ENCODE data around the gene THAP12. TPM values are rescaled to one million over a fixed set of nuclear protein-coding genes. Genes with fewer than 3 reads are reported as not detected.

Gene THAP12
- total RNA-seq, 1 experiment from 2014 or later: 42.5 TPM

DNA sequence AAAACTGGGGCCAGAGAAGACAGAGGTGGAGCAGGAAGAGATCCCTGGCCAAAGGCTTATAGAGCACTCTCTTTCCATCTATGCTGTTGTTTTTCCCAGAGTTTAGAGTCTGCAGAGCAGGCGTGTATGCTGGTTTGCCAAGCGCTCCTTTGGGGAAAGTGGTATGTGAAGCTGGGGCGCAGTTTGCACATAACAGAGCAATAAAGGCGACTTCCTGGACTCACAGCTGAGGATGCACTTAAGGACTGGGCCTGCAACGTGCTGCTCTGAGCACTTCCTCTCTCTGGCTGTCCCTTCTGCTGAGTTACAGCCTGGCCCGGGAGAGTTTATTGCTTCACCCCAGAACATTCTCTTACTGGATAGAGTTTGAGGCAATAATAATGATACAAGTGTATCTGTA, 41.7 kb downstream of the THAP12 start:
- Histone ChIP-seq H3K23me2 (ENCODE audit: insufficient read length, low read depth, low read length, poor library complexity, severe bottlenecking) (no peaks in the 10 kb centered on the region), H4K8ac (replicated peaks; ENCODE audit: insufficient read length, low read depth, low read length) (no peak overlapping the region), H2AK5ac (ENCODE audit: insufficient read length, low read length) (no peak overlapping the region), H3K79me2 (ENCODE audit: insufficient read depth, low read length) (no peaks in the 10 kb centered on the region), H3K9ac (ENCODE audit: extremely low read depth, insufficient read length, low read length) (no peak overlapping the region), H3K4me1 (ENCODE audit: insufficient read depth, low read length) (no peaks in the 10 kb centered on the region), H4K20me1 (ENCODE audit: control insufficient read depth, insufficient read depth, insufficient read length) (no peaks in the 10 kb centered on the region), H2BK20ac (ENCODE audit: low read depth, low read length, poor library complexity, severe bottlenecking) (no peak overlapping the region), H2BK12ac (ENCODE audit: insufficient read length, low read depth, low read length) (no peak overlapping the region), H4K91ac (ENCODE audit: insufficient read length, low read depth, low read length) (no peak overlapping the region), H3T11ph (ENCODE audit: low read length) (no peak overlapping the region), H4K5ac (ENCODE audit: insufficient read length, low read depth, low read length) (no peak overlapping the region), H3K27me3 (ENCODE audit: insufficient read depth, low read length) (no peaks in the 10 kb centered on the region), H2BK120ac (ENCODE audit: low read depth, low read length, poor library complexity, severe bottlenecking) (no peak overlapping the region), H3K18ac (ENCODE audit: insufficient read length, low read depth, low read length) (no peak overlapping the region), H2BK15ac (ENCODE audit: low read depth, low read length) (no peak overlapping the region), H3K4me2 (ENCODE audit: insufficient read depth, insufficient read length, low read length) (no peak overlapping the region), H3K56ac (ENCODE audit: insufficient read length, low read depth, low read length) (no peak overlapping the region), H3K9me3 (ENCODE audit: control insufficient read depth, low read depth, low read length) (peaks cover 4% of the 10 kb centered on the region), H2BK5ac (ENCODE audit: insufficient read length, low read length) (no peak overlapping the region), H3K14ac (ENCODE audit: insufficient read depth, low read length) (no peak overlapping the region), H3K4ac (ENCODE audit: low read depth, low read length) (no peak overlapping the region), H3K79me1 (ENCODE audit: insufficient read depth, low read depth, low read length, poor library complexity, severe bottlenecking) (no peaks in the 10 kb centered on the region), H2AFZ (ENCODE audit: low read length) (no peak overlapping the region), H3K27ac (ENCODE audit: insufficient read length, low read depth, low read length) (no peak overlapping the region), H3K23ac (ENCODE audit: insufficient read length, low read depth, low read length) (no peak overlapping the region)
- Mint-ChIP-seq H3K4me1 (no peaks in the 10 kb centered on the region), H3K36me3 (ENCODE audit: insufficient read depth in 1 of 3, low read depth in 3 of 3) (peaks cover 11 to 22% (median 17%) of the 10 kb centered on the region in 3 experiments), H3K27me3 (ENCODE audit: low read depth) (peaks cover under 1% of the 10 kb centered on the region; the same call in 1 of the 2 replicates), H3K9me3 (peaks cover 24 to 25% of the 10 kb centered on the region in 2 experiments), H3K27ac (no peak overlapping the region), H3K4me3 (no peak overlapping the region)
- no peak for DNase-seq
- no CpG with 5 or more reads among the region's 6 CpGs for WGBS (ENCODE audit: extremely low coverage, insufficient read length, low lambda C conversion rate)
- TF ChIP-seq, protein P1, sequence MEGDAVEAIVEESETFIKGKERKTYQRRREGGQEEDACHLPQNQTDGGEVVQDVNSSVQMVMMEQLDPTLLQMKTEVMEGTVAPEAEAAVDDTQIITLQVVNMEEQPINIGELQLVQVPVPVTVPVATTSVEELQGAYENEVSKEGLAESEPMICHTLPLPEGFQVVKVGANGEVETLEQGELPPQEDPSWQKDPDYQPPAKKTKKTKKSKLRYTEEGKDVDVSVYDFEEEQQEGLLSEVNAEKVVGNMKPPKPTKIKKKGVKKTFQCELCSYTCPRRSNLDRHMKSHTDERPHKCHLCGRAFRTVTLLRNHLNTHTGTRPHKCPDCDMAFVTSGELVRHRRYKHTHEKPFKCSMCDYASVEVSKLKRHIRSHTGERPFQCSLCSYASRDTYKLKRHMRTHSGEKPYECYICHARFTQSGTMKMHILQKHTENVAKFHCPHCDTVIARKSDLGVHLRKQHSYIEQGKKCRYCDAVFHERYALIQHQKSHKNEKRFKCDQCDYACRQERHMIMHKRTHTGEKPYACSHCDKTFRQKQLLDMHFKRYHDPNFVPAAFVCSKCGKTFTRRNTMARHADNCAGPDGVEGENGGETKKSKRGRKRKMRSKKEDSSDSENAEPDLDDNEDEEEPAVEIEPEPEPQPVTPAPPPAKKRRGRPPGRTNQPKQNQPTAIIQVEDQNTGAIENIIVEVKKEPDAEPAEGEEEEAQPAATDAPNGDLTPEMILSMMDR (conservative IDR thresholded peaks at IDR 0.05): no peak
